ENCODE data around the gene PLK5.
"Not testable (repeated sequence)": the region's sequence is repeated elsewhere in the genome, so short reads cannot be mapped to it uniquely, and the experiment has no call there.

PLK5 gene, protein sequence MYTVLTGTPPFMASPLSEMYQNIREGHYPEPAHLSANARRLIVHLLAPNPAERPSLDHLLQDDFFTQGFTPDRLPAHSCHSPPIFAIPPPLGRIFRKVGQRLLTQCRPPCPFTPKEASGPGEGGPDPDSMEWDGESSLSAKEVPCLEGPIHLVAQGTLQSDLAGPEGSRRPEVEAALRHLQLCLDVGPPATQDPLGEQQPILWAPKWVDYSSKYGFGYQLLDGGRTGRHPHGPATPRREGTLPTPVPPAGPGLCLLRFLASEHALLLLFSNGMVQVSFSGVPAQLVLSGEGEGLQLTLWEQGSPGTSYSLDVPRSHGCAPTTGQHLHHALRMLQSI

DNA sequence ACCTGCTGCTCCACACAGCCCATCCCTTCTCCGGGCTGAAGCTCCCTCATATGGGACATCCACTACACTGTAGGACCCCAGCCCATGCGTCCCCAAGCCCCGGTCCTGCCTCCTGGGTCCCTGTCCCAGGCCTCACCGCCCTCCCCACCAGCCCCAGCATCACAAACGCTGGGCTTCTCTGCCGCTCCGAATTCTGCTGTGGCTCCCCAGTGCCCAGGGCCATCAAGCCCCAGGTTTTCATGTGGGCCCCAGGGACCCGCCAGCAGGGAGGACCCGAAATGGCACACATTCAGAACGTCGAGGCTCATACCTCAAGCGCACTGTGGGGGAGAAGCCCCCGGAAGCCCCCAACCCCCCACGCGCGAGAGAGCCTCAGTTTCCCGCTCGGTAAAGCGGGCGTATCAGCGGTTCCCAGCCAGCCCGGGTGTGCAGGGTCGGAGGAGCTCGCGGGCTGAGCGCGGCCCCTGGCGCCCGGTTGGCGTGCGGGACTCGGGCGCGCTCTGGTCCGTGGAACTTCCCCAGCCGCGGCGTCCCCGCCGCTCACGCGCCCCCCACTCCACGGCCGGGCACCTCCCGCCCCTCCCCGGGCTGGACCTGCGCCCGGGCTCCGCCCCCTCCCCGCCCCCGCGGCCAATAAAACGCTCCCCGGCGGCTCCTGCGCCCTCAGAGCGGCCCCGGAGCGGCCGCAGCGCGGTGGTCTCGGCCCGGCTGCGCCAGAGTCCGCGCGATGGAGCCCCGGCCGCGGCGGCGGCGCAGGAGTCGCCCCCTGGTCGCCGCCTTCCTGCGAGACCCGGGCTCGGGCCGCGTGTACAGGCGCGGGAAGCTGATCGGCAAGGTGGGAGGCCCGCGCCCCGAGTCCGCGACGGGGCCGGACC lies at the start of gene PLK5:
Gene PLK5 (plus strand): TSS at position 666 of the 875 bp plus-strand sequence. CDS start 2,920 bp downstream, outside the sequence.
- no peak within 1 kb of the TSS for H3K4me3 ChIP-seq (ENCODE audit: low read depth in 1 of 2, low read length in 1 of 2)
- H3K36me3 ChIP-seq: no peaks in the 10 kb centered on the region
- no peaks in the 10 kb centered on the region for H3K9me3 ChIP-seq
- H3K27me3 ChIP-seq: peaks cover 87% of the 10 kb centered on the region
- no peaks in the 10 kb centered on the region for H3K4me1 ChIP-seq (ENCODE audit: control insufficient read depth in 1 of 2, insufficient read depth in 1 of 2, low read depth in 1 of 2, low read length in 1 of 2)
- H3K27ac ChIP-seq: no peak within 1 kb of the TSS
- TF ChIP-seq CTCF (IDR thresholded peaks at IDR 0.05): no peak

- TF ChIP-seq CTCF (IDR thresholded peaks at IDR 0.05): no peak
- no peaks in the 10 kb centered on the region for H3K9me3 ChIP-seq
- H3K27me3 ChIP-seq: peaks cover 42% of the 10 kb centered on the region
- peaks cover 33% of the 10 kb centered on the region for H3K36me3 ChIP-seq
- H3K4me3 ChIP-seq (ENCODE audit: low read depth in 1 of 2, low read length in 1 of 2): no peak overlapping the region
- peaks cover 34 to 39% of the 10 kb centered on the region in 2 experiments for H3K4me1 ChIP-seq (ENCODE audit: control insufficient read depth in 1 of 2, insufficient read depth in 1 of 2, low read depth in 1 of 2, low read length in 1 of 2)
- H3K27ac ChIP-seq: no peak overlapping the region
Observed at GRCh38 chr19:1474765-1475351, 49.0 kb upstream of the PLK5 start.

GRCh38 chr19:1475751-1476437 lies 48.0 kb upstream of the PLK5 start:
- Histone ChIP-seq H3K27ac (no peak overlapping the region), H3K9me3 (no peaks in the 10 kb centered on the region), H3K36me3 (peaks cover 33% of the 10 kb centered on the region), H3K27me3 (peaks cover 32% of the 10 kb centered on the region), H3K4me1 (ENCODE audit: control insufficient read depth in 1 of 2, insufficient read depth in 1 of 2, low read depth in 1 of 2, low read length in 1 of 2) (peaks cover 27 to 29% of the 10 kb centered on the region in 2 experiments), H3K4me3 (ENCODE audit: low read depth in 1 of 2, low read length in 1 of 2) (no peak overlapping the region)
- no peak for TF ChIP-seq CTCF (IDR thresholded peaks at IDR 0.05)

DNA sequence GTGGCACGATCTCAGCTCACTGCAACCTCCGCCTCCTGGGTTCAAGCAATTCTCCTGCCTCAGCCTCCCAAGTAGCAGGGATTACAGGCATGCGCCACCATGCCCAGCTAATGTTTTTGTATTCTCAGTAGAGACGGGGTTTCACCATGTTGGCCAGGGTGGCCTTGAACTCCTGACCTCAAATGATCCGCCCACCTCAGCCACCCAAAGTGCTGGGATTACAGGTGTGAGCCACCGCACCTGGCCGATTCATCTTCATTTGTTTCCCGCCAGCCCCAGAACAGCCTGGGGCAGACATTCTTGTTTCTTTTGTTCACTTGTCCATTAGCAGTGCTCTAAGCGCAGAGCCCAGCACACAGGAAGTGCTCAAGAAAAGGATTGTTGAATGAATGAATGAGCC lies 46.8 kb upstream of the PLK5 start:
- H3K9me3 ChIP-seq; H3K27ac ChIP-seq; H3K4me3 ChIP-seq (ENCODE audit: low read depth in 1 of 2, low read length in 1 of 2): not testable (repeated sequence)
- peaks cover 20 to 22% of the 10 kb centered on the region in 2 experiments for H3K4me1 ChIP-seq (ENCODE audit: control insufficient read depth in 1 of 2, insufficient read depth in 1 of 2, low read depth in 1 of 2, low read length in 1 of 2)
- peaks cover 20% of the 10 kb centered on the region for H3K27me3 ChIP-seq
- H3K36me3 ChIP-seq: peaks cover 33% of the 10 kb centered on the region

DNA sequence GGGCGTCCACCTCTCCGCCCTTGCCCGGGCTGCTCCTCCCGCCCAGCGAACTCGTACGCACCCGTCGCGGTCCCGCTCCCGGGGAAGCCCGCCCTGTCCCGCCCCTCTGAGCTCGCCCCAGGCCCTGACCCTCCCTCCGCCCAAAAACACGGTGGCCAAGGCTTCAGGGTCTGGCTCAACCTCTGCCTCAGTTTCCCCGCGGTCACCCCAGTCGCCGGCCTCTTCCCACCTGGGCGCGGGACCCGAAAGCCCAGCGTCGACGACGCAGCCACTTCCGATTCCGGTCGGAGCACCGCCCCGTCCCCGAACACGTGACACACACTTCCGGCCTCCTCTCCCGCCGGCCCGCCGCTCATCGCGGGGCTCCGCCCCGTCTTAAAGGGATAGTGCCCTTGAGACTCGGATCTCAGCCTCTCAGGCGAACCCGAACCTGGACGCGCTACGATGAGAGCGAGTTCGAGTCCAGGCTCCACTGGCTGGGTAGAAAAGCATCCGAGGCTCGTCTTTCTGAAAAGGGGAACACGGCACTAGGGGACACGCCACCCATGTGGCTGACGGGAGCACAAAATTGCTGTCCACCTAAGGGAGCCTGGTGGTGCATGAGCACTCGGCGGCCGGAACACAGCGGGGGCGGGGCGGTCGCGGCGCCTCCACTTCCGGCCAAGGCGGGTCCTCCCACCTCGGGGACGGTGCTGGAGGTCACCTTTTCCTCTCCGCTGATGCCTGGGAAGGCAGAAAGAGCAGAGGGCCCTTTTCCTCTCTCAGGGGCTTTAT lies 44.8 kb upstream of the PLK5 start, which contains the start of gene C19orf25:
Gene C19orf25 (minus strand): TSS at position 282 of the 774 bp plus-strand sequence. CDS start 312 bp downstream, outside the sequence.
- Histone ChIP-seq H3K27ac (peak within 1 kb of the TSS; percentile 83), H3K4me3 (ENCODE audit: low read depth in 1 of 2, low read length in 1 of 2) (peak within 1 kb of the TSS; percentile 75 to 97), H3K27me3 (no peaks in the 10 kb centered on the region), H3K9me3 (no peaks in the 10 kb centered on the region), H3K36me3 (peaks cover 32% of the 10 kb centered on the region), H3K4me1 (ENCODE audit: control insufficient read depth in 1 of 2, insufficient read depth in 1 of 2, low read depth in 1 of 2, low read length in 1 of 2) (peaks cover 20 to 22% of the 10 kb centered on the region in 2 experiments)
- no peak for TF ChIP-seq CTCF (IDR thresholded peaks at IDR 0.05)

All from neutrophil (primary cell).